Upper lobe of right lung (tissue), 1 donor: ENCODE data around the gene ABCB11. TPM values are rescaled to one million over a fixed set of nuclear protein-coding genes. Genes with fewer than 3 reads are reported as not detected.

Source experiments
- ATAC-seq: fragments of 200-7000 bp; cut with Tn5 transposase; one replicate; pipeline ENCODE4 v1.9.1; 2020; ENCODE audit warnings: mild to moderate bottlenecking, moderate library complexity
- DNase-seq: peaks from one replicate; pipeline ENCODE4 v3.0.0-alpha.2; 2020
- H3K27ac ChIP-seq: fragments of 200-600 bp; one replicate; pipeline ENCODE4 v1.8.0; 2022
- H3K27me3 ChIP-seq: fragments of 200-600 bp; one replicate; pipeline ENCODE4 v1.8.0; 2022; ENCODE audit warnings: mild to moderate bottlenecking
- H3K36me3 ChIP-seq: fragments of 200-600 bp; one replicate; pipeline ENCODE4 v1.8.0; 2022
- H3K4me1 ChIP-seq: fragments of 200-600 bp; one replicate; pipeline ENCODE4 v1.8.0; 2022
- H3K4me3 ChIP-seq: fragments of 200-600 bp; one replicate; pipeline ENCODE4 v1.8.0; 2022; ENCODE audit warnings: mild to moderate bottlenecking
- H3K9me3 ChIP-seq: fragments of 200-600 bp; one replicate; pipeline ENCODE4 v1.8.0; 2022
- intact Hi-C: fragments of 100-400 bp; cut with DNase I; formaldehyde crosslinking; loops from one replicate; pipeline ENCODE4 v1.11.0; 2022
- total RNA-seq: library from RNA; stranded (reverse); fragmentation: NEBNext Ultra II Directional; extraction: Animal tissue kit (Norgen Biotek cat#: 25700); gene quantifications from one replicate; pipeline ENCODE4 v1.2.1, GENCODE V29; 2021
- TF ChIP-seq, protein P1 (sequence below): fragments of 200-600 bp; IDR thresholded peaks from one replicate; pipeline ENCODE4 v1.8.0; 2022; ENCODE audit warnings: antibody characterized with exemption
- donor health status: DM: no; HTN: yes; CAD: no; lungs with severe emphysema.

Gene ABCB11
- total RNA-seq, 1 donor from 2014 or later = 0.06 TPM

DNA sequence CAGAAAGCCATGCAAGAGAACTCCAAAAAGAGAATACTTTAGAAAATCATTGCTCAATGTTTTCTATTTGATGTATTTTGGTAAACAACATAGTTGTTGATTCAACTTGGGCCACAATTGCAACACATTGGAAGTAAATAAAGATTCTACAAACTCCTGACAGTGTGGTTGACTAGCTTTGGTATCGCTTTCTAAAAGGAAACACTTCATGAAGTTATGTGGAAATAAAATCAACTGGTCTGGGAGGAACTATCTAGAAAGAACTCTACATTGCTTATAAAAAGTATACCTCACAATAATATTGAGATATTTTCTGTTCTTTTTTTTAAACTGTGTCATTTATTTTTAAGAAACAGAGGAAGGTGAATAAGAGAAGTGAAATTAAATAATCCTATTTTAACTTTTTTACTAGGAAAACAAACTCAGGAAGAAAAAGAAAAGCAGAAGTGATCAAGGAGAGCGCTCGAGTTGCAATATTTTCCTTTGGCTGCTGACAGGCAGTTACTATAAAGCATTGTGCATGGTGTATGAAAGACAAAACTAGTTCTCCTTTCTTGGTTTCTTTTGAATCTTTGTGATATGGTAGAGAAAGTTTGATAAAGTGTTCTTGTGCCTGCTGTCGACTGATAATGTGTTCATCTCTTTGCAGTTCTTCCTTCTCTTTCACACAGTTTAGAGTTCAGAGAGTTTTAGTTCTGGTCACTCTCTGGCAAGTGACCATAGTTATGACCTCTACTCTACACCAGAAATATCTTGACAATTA lies 41.2 kb upstream of the ABCB11 start:
- Histone ChIP-seq H3K4me3 (no peak overlapping the region), H3K27ac (peak overlapping the region; percentile 2), H3K4me1 (no peaks in the 10 kb centered on the region), H3K36me3 (no peaks in the 10 kb centered on the region), H3K27me3 (no peaks in the 10 kb centered on the region), H3K9me3 (no peaks in the 10 kb centered on the region)
- TF ChIP-seq, protein P1, sequence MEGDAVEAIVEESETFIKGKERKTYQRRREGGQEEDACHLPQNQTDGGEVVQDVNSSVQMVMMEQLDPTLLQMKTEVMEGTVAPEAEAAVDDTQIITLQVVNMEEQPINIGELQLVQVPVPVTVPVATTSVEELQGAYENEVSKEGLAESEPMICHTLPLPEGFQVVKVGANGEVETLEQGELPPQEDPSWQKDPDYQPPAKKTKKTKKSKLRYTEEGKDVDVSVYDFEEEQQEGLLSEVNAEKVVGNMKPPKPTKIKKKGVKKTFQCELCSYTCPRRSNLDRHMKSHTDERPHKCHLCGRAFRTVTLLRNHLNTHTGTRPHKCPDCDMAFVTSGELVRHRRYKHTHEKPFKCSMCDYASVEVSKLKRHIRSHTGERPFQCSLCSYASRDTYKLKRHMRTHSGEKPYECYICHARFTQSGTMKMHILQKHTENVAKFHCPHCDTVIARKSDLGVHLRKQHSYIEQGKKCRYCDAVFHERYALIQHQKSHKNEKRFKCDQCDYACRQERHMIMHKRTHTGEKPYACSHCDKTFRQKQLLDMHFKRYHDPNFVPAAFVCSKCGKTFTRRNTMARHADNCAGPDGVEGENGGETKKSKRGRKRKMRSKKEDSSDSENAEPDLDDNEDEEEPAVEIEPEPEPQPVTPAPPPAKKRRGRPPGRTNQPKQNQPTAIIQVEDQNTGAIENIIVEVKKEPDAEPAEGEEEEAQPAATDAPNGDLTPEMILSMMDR = no peak
- peak; percentile 71 for ATAC-seq
- DNase-seq = no peak
- intact Hi-C loops = no loop called here

DNA sequence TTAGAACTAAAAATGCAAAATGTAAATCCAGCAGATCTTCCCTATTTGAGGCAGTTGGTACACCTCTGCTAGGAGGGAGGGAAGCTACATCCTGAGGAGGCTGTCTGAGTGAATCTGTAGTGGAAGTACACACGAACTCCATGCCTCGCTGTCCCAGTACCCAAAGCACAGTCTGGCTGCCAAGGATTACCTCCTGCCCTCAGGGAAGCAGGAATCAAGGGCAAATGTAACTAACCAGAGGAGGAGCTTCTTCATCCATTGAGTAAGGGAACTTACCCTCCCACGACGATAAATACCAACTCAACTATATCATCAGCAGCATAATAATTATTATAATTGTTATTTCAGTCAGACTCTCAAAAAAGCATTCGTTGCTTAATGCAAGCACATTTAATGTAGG lies 40.3 kb upstream of the ABCB11 start:
- no peak overlapping the region for H3K27ac ChIP-seq
- DNase-seq = no peak
- TF ChIP-seq, protein P1 = no peak
- H3K9me3 ChIP-seq = no peaks in the 10 kb centered on the region
- no peaks in the 10 kb centered on the region for H3K36me3 ChIP-seq
- H3K4me3 ChIP-seq = no peak overlapping the region
- ATAC-seq = peak; percentile 45
- H3K27me3 ChIP-seq = no peaks in the 10 kb centered on the region
- intact Hi-C loops = no loop called here
- H3K4me1 ChIP-seq = no peaks in the 10 kb centered on the region

DNA sequence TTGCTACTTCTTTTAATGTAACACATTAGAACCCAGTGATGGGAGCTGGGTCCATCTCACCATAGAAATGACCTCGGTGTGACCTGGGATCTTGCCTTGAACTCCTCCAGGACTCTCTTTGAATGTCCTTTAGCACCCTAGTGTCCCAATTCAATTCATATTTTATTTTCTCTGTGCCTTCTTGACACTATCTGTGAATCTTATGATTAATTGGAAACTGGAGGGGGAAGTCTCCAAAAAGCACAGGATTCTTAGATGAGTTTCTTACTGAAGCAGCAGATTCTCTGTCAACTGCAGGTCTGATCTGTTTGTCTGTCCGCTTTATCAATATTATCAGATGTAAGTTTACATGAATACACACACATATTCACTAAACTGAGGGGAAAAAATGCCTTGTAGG lies 38.7 kb upstream of the ABCB11 start:
- Histone ChIP-seq H3K27ac (no peak overlapping the region), H3K4me1 (no peaks in the 10 kb centered on the region), H3K9me3 (no peaks in the 10 kb centered on the region), H3K36me3 (no peaks in the 10 kb centered on the region), H3K27me3 (no peaks in the 10 kb centered on the region), H3K4me3 (peak overlapping the region; percentile 18)
- no peak for ATAC-seq
- TF ChIP-seq, protein P1 = no peak
- intact Hi-C loops = no loop called here
- no peak for DNase-seq

DNA sequence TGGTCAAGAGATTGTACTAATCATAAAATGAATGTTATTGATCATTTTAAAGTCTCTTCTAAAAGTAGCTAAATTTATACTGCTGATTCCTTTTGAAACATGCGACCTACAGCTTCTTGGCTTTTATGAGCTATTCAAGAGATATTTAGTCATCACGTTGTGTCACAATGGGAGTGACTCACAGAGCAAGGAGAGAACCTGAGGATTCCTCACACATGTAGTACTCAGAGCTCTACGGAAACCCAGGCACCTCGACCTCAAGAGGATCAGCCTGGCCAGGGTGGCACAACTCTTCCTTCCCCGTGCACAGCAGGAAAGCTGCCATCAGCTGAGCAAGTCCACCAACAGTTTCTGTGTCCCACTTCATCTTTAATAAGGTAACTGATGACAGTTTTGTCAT lies 38.2 kb upstream of the ABCB11 start, which contains the start of gene DHRS9:
DHRS9 (plus strand) TSS at position 223 of the 400 bp plus-strand sequence. CDS start 12,019 bp downstream, outside the sequence.
- peak within 1 kb of the TSS; percentile 18 for H3K4me3 ChIP-seq
- H3K9me3 ChIP-seq = no peaks in the 10 kb centered on the region
- intact Hi-C loops = no loop called here
- DNase-seq (peak; percentile 63), ATAC-seq (peak; percentile 76)
- TF ChIP-seq, protein P1 = no peak
- no peak within 1 kb of the TSS for H3K27ac ChIP-seq
- no peaks in the 10 kb centered on the region for H3K4me1 ChIP-seq
- no peaks in the 10 kb centered on the region for H3K36me3 ChIP-seq
- no peaks in the 10 kb centered on the region for H3K27me3 ChIP-seq

DNA sequence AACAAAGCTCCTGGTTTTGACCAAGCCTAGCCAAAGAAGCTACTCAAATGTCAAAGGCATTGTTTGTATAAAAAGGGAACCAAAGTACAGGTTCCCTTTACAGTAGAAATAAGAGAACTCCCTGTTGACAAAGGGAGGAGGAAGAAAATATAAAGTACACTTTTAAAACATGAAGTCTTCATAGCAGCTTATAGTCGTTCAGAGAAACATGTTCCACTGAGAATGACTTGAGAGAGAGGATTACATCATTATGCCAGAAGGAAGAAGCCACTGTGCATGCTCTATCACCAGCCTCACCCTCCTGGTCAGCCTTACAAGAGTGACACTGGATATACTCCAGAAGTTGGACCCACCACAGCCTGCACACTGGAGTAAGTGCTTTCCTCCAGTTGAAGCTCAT lies 35.8 kb upstream of the ABCB11 start:
- Histone ChIP-seq H3K36me3 (no peaks in the 10 kb centered on the region), H3K27me3 (no peaks in the 10 kb centered on the region), H3K9me3 (no peaks in the 10 kb centered on the region), H3K27ac (no peak overlapping the region), H3K4me1 (no peaks in the 10 kb centered on the region), H3K4me3 (no peak overlapping the region)
- DNase-seq = no peak
- peak; percentile 58 for ATAC-seq
- intact Hi-C loops = no loop called here
- TF ChIP-seq, protein P1 = no peak
